Activated T-helper 2 cell treated with anti-CD3 and anti-CD28 coated beads, Interferon-gamma antibody, Interleukin-2, Interleukin-4, amounts not matched to agents 10 μg/mL and 5 μg/mL and 100 μg/mL, durations not matched to agents 14 hours and 24 hours and 36 hours (primary cell): ENCODE measurements around the gene OPCML. TPM values are rescaled to one million over a fixed set of nuclear protein-coding genes. Genes with fewer than 3 reads are reported as not detected.

ENCODE experiments used
- DNase-seq: peaks from one replicate; pipeline ENCODE4 v3.0.0; 2021; ENCODE audit warnings: low spot score
- H3K27ac Mint-ChIP-seq: one replicate; pipeline ENCODE4 v1.8.0; 2021; ENCODE audit warnings: mixed read lengths
- H3K27me3 Mint-ChIP-seq: one replicate; pipeline ENCODE4 v1.8.0; 2021; ENCODE audit warnings: low read depth, mixed read lengths
- H3K36me3 Mint-ChIP-seq: one replicate; pipeline ENCODE4 v1.8.0; 2021; ENCODE audit warnings: low read depth, mixed read lengths
- H3K4me1 Mint-ChIP-seq: one replicate; pipeline ENCODE4 v1.8.0; 2021; ENCODE audit warnings: low read depth, mixed read lengths
- H3K4me3 Mint-ChIP-seq: one replicate; pipeline ENCODE4 v1.8.0; 2021; ENCODE audit warnings: low read depth, mild to moderate bottlenecking, moderate library complexity, mixed read lengths
- H3K9me3 Mint-ChIP-seq: one replicate; pipeline ENCODE4 v1.8.0; 2021; ENCODE audit warnings: mixed read lengths
- intact Hi-C: fragments of 100-400 bp; cut with micrococcal nuclease; formaldehyde crosslinking; loops from one replicate; pipeline ENCODE4 v1.15.1; 2023
- total RNA-seq: library from RNA; stranded (reverse); gene quantifications from 2 replicates; pipeline ENCODE4 v1.2.3, GENCODE V29; 2022

Gene OPCML
- total RNA-seq = not detected in 2 replicates

DNA sequence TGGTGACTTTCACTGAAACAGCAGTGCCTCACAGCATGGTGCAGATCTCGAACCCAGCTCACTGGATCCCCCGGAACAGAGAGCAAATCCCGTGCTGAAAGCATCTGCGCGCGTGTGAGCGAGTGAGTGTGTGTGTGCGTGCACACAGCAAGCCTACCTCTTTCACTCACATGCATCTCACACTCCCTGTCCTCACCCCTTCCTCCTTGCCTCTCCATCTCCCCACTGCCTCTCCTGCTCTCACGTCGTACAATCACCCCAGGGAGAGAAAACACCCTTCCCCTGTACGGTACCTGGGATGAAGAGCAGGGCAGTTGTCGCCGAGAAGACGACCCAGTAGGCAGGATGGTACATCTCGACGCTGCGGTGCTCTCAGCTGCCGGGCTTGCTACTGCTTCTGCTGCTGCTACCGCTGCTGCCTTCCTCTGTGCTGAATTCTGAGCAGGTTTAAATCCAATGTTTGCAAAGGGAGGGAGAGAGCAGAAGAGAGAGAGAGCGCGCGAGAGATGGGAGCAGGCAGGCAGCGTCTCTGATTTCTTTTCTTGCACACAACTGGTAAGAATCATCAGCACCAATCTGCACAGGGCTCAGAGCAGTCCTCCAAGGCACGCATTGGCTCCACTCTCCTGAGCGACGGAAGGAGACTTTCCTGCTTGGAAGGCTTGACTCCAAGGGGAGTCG is at the start of gene OPCML:
TSS of gene OPCML (minus strand) at position 531 of the 681 bp plus-strand sequence.
- no peak within 1 kb of the TSS for H3K4me3 Mint-ChIP-seq
- intact Hi-C loops = no loop called here
- H3K36me3 Mint-ChIP-seq = no peaks in the 10 kb centered on the region
- peaks cover 3% of the 10 kb centered on the region for H3K4me1 Mint-ChIP-seq
- H3K27me3 Mint-ChIP-seq = peaks cover 39% of the 10 kb centered on the region
- no peak within 1 kb of the TSS for H3K27ac Mint-ChIP-seq
- DNase-seq = no peak
- H3K9me3 Mint-ChIP-seq = no peaks in the 10 kb centered on the region

DNA sequence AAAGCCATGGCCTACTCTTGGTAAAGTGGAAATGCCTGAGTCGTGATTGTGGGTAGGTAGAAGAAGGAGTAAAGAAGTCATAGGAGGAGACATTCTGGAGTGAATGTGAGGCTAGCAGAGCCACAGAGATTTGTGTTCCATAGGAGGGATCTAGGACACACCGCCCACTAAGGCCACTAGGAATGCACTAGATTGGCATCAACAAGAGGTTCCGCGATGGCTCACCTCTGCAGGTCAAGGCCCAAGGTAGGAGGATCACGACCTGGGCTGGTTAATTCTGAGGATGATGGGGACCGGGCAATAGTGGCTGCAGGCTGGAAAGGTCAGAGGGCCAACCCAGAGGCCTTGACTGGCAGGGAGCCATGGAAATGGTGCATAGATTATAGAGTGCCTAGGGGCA is 48.8 kb upstream of the OPCML start:
- Mint-ChIP-seq H3K9me3 (no peaks in the 10 kb centered on the region), H3K27ac (no peak overlapping the region), H3K4me3 (no peak overlapping the region), H3K36me3 (no peaks in the 10 kb centered on the region), H3K4me1 (no peaks in the 10 kb centered on the region), H3K27me3 (no peaks in the 10 kb centered on the region)
- intact Hi-C loops = no loop called here
- no peak for DNase-seq

DNA sequence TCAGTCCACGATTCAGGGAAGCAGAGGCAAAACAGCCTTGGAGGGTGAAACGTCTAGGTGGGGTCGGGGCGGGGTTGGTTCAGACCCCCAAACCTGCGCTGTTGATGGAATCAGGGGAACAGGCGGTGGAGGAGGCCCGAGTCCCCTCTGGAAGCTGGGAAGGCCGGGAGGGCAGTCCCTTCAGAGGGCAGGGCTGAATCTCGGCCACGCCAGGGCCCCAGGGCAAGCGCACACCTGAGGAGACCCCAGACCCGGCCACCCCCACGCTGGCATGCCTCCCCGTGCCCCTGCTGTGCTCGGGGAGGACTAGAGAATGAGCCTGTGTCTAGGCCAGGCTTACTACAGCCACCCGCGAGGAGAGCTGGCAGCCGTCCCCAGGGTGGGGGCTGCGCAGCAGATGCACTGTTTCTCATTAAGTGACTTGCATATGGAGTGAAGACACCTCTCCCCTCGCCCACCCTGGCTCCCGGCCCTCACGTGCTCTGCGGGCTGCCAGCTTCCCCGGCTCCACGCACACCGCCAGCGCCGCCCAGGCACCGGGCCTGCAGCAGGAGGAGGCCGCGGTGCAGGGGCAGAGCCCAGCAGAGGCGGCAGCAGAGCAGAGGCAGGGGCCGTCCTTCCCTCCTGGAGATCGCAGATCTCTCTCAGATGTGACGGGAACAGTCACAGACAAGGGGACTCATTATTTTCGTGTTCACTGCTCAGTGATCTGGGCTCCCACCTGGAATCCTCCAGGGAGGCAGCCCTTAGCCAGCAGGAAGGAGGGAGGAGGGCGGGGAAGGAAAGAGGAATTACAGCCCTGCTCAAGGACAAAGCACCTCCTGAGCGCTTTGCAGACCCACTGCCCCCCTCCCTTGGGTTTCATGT is 47.1 kb upstream of the OPCML start:
- H3K27me3 Mint-ChIP-seq = no peaks in the 10 kb centered on the region
- intact Hi-C loops = no loop called here
- H3K36me3 Mint-ChIP-seq = no peaks in the 10 kb centered on the region
- DNase-seq = no peak
- no peaks in the 10 kb centered on the region for H3K4me1 Mint-ChIP-seq
- H3K9me3 Mint-ChIP-seq = no peaks in the 10 kb centered on the region
- no peak overlapping the region for H3K4me3 Mint-ChIP-seq
- no peak overlapping the region for H3K27ac Mint-ChIP-seq

DNA sequence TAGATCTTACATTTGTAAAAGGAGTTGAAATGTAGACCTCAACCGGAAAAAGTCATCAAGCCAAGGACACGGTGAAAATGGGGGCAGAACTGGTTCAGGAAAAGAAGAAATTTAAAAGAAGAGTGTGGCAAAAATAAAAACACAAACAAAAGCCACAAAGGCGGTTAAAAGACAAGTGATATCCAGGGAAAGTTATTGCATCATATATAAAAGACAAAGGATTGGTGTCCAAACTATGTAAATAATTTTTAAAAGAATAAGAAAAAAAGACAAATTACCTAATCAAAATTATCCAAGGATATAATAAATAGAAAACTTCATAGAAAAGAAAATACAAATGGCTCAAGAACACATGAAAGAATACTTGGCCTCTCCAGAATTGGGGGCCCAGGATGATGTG is 45.1 kb upstream of the OPCML start:
- Mint-ChIP-seq H3K36me3 (no peaks in the 10 kb centered on the region), H3K9me3 (no peaks in the 10 kb centered on the region), H3K4me3 (no peak overlapping the region), H3K4me1 (no peaks in the 10 kb centered on the region), H3K27me3 (no peaks in the 10 kb centered on the region), H3K27ac (no peak overlapping the region)
- no peak for DNase-seq
- intact Hi-C loops = no loop called here

DNA sequence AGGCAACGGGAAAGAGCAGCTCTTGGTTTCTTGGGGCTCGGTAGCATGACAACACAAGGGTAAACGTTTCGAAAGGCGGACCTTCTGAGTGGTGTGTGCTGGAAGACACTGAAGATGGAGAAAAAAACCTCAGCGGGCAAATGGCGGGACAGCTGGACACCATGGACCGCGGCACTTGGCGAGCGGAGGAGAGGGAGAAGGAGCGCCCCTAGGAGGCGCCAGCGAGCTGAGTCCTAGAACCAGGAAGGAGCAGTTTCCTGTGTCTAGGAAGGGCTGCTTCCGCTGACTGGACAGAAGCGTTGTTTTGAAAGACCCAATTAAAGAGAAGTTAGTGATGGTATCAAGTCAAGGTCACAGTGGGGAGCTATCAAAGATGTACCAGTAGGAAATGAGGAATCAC is 44.0 kb upstream of the OPCML start:
- DNase-seq = no peak
- Mint-ChIP-seq H3K4me1 (no peaks in the 10 kb centered on the region), H3K36me3 (no peaks in the 10 kb centered on the region), H3K9me3 (no peaks in the 10 kb centered on the region), H3K27ac (no peak overlapping the region), H3K27me3 (no peaks in the 10 kb centered on the region), H3K4me3 (no peak overlapping the region)
- intact Hi-C loops = no loop called here

DNA sequence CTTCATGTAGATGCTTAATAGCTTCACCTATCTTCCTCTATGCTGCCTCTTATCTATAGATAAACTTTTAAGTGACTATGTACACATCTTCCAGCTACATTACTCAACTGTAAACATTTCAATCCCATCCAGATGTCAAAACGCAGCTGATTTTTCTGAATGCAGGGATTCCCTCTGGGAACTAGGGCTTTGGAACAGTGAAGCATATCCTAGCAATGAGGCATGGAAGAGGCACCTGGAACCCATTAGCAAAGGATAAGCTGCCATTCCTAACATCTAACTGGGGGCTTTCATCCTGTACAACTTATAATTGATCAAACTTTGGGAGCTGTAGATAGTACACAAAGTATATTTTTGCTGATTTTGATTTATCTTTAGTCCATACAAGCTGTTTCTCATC is 40.8 kb upstream of the OPCML start:
- H3K4me3 Mint-ChIP-seq = no peak overlapping the region
- H3K27ac Mint-ChIP-seq = no peak overlapping the region
- no peaks in the 10 kb centered on the region for H3K9me3 Mint-ChIP-seq
- no peaks in the 10 kb centered on the region for H3K27me3 Mint-ChIP-seq
- no peaks in the 10 kb centered on the region for H3K36me3 Mint-ChIP-seq
- intact Hi-C loops = no loop called here
- no peaks in the 10 kb centered on the region for H3K4me1 Mint-ChIP-seq
- no peak for DNase-seq

DNA sequence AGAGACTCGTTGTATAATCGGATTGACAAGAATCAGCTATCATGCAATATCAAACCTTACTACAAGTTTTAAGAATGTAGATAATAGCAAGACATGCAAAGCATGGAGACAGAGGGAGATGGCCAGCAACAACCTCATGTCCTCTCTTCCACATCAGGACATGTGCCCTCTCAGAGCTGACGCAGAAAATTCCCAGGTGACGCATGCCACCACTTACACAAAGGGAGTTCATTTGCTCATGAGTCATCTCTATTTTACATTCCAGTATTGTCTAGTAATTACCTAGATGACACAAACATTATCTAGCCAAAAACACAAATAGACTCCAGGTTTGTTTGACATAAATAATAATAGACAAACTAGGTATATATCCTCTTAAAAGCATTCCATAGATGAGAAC is 38.1 kb upstream of the OPCML start:
- Mint-ChIP-seq H3K9me3 (no peaks in the 10 kb centered on the region), H3K4me3 (no peak overlapping the region), H3K36me3 (no peaks in the 10 kb centered on the region), H3K27ac (no peak overlapping the region), H3K27me3 (no peaks in the 10 kb centered on the region), H3K4me1 (no peaks in the 10 kb centered on the region)
- no peak for DNase-seq
- intact Hi-C loops = no loop called here

DNA sequence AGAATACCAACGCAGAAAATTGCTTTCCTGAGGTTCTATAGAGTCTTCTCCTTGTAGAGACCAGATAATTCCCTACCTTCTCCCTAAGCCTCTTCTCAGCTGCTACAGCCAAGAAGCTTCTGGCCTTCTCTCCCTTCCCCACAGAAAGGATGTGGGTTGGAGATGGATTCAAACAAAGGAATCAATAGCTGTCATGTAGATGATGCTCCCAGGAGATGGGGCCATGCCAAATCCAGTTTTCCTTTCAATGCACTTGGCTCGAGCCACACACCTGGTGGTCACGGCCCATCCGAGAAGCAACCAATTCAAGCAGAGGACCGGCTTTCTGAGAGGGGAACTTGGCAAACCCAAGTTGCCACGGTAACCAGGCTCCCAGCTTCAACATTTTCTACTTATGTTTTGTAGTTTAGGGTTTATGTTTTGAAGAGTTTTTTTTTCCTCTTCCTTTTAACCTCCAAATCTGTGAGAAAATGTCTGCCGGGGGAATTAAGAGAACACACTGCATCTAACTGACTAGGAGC is 31.3 kb upstream of the OPCML start:
- Mint-ChIP-seq H3K4me3 (no peak overlapping the region), H3K27ac (no peak overlapping the region), H3K36me3 (no peaks in the 10 kb centered on the region), H3K9me3 (no peaks in the 10 kb centered on the region), H3K4me1 (no peaks in the 10 kb centered on the region), H3K27me3 (no peaks in the 10 kb centered on the region)
- intact Hi-C loops = no loop called here
- no peak for DNase-seq

DNA sequence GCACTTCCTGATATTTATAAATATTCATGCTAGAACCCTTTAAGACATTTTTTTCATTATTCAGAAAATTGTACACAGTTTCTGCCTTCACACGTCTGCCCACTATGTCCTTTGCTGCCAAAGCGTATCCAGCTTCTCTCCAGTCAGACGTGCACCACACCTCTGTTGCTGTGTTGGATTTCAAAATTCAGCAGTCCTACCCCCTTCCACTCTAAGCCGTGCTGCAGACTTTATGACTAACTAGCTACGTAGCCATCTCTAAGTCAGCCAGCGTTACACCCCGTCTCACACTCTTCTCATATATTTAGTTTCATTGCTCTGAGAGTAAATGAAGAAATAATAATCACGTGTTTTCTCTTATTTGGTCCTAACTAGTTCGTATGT is 28.2 kb upstream of the OPCML start:
- intact Hi-C loops = no loop called here

DNA sequence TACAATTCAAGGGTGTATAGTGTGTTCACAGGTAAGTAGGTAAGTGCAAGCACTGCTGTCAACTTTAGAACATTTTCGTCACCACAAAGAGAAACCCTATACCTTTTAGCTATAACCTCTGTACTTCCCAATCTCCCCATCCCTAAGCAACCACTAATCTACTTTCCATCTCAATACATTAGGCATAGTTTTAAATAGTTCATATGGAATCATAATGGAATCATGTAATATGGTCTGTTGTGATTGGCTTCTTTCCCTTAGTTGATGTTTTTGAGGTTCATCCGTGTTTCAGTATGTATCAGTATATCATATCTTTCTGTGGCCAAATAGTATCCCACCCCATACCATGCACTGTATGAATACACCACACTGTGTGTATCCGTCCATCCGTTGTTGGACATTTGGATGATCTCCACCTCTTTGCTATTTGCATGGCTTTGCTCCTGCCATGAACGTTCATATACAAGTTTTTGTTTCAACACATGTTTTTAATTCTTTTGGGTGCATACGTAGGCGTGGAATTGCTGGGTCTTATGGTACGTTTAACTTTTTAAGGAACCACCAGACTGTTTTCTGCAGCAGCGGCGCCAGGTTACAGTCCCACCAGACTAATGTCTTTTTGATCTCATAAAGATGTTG is 27.7 kb upstream of the OPCML start:
- Mint-ChIP-seq H3K36me3 (no peaks in the 10 kb centered on the region), H3K4me1 (no peaks in the 10 kb centered on the region), H3K9me3 (no peaks in the 10 kb centered on the region), H3K4me3 (no peak overlapping the region), H3K27ac (no peak overlapping the region), H3K27me3 (no peaks in the 10 kb centered on the region)
- no peak for DNase-seq
- intact Hi-C loops = no loop called here

More for the DNA sequence above, 28.2 kb upstream of the OPCML start:
- Mint-ChIP-seq H3K36me3 (no peaks in the 10 kb centered on the region), H3K27ac (no peak overlapping the region), H3K9me3 (no peaks in the 10 kb centered on the region), H3K27me3 (no peaks in the 10 kb centered on the region), H3K4me3 (no peak overlapping the region), H3K4me1 (no peaks in the 10 kb centered on the region)
- DNase-seq = no peak

DNA sequence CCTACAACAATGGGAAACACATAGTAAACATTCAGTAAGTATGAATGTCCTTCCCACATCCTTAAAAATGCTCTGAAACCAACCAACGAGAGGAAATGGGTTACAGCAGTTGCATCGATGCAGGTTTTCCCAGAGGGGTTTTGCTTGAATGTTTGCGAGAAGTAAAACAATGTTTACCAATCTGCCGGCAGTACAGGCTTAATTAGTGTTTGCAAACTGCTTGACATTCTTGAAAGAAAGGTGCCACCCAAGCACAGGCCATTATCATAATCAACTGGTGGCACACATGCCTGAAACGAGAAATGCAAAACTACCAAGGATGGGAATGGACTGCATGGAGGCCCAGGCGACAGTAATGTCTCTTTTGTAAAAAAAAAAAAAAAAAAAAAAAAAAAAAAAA is 27.1 kb upstream of the OPCML start:
- H3K36me3 Mint-ChIP-seq = no peaks in the 10 kb centered on the region
- no peak for DNase-seq
- intact Hi-C loops = no loop called here
- no peak overlapping the region for H3K4me3 Mint-ChIP-seq
- no peaks in the 10 kb centered on the region for H3K4me1 Mint-ChIP-seq
- H3K9me3 Mint-ChIP-seq = no peaks in the 10 kb centered on the region
- H3K27ac Mint-ChIP-seq = no peak overlapping the region
- H3K27me3 Mint-ChIP-seq = no peaks in the 10 kb centered on the region

DNA sequence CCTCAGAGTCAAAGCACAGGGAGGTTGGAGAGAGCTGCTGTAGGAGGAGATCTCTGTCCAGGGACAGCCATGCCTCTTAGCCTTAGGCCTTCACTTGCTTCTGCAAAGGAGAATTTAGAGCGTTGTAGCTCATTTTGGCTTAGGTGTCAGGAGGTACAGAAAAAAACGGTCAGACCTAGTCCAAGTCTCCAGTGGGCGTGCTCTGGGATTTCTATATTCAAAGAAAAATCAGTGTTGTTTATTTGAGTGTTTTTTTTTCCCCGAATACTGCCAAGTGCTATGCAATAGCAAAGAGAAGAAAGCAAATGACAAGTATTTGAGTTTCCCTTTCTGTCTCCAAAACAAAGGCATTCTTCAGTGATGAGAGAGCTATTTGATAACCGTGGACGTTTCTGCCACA is 22.7 kb upstream of the OPCML start:
- intact Hi-C loops = no loop called here
- H3K27me3 Mint-ChIP-seq = no peaks in the 10 kb centered on the region
- no peaks in the 10 kb centered on the region for H3K36me3 Mint-ChIP-seq

More for the DNA sequence above, 22.7 kb upstream of the OPCML start:
- no peaks in the 10 kb centered on the region for H3K4me1 Mint-ChIP-seq
- H3K9me3 Mint-ChIP-seq = no peaks in the 10 kb centered on the region
- no peak for DNase-seq
- no peak overlapping the region for H3K27ac Mint-ChIP-seq
- H3K4me3 Mint-ChIP-seq = no peak overlapping the region
